ENCODE data around the gene MMS19.

The MMS19 gene

GRCh38 chr10:97514344-97514743, 16.1 kb upstream of the MMS19 start:
- Histone ChIP-seq H3K36me3 (ENCODE audit: control insufficient read depth, insufficient read depth, low read length) (no peaks in the 10 kb centered on the region), H3K4me3 (ENCODE audit: low read depth, low read length) (no peak overlapping the region), H3K27ac (ENCODE audit: low read depth, low read length) (no peak overlapping the region), H3K27me3 (ENCODE audit: control insufficient read depth, insufficient read depth, low read length) (no peaks in the 10 kb centered on the region), H3K9me3 (ENCODE audit: control insufficient read depth, insufficient read depth, low read depth, low read length) (no peaks in the 10 kb centered on the region), H3K9ac (ENCODE audit: low read length) (no peak overlapping the region), H3K4me1 (ENCODE audit: control insufficient read depth, insufficient read depth, low read length) (peaks cover 26% of the 10 kb centered on the region)

- Histone ChIP-seq H3K27me3 (ENCODE audit: control insufficient read depth, insufficient read depth, low read length) (no peaks in the 10 kb centered on the region), H3K36me3 (ENCODE audit: control insufficient read depth, insufficient read depth, low read length) (no peaks in the 10 kb centered on the region), H3K9ac (ENCODE audit: low read length) (no peak overlapping the region), H3K4me1 (ENCODE audit: control insufficient read depth, insufficient read depth, low read length) (peaks cover 24% of the 10 kb centered on the region), H3K27ac (ENCODE audit: low read depth, low read length) (no peak overlapping the region), H3K9me3 (ENCODE audit: control insufficient read depth, insufficient read depth, low read depth, low read length) (no peaks in the 10 kb centered on the region), H3K4me3 (ENCODE audit: low read depth, low read length) (no peak overlapping the region)
These were observed 14.8 kb upstream of the MMS19 start for GRCh38 chr10:97512993-97513392.

- no peaks in the 10 kb centered on the region for H3K9me3 ChIP-seq (ENCODE audit: control insufficient read depth, insufficient read depth, low read depth, low read length)
- no peaks in the 10 kb centered on the region for H3K27me3 ChIP-seq (ENCODE audit: control insufficient read depth, insufficient read depth, low read length)
- no peak overlapping the region for H3K27ac ChIP-seq (ENCODE audit: low read depth, low read length)
- peaks cover 21% of the 10 kb centered on the region for H3K4me1 ChIP-seq (ENCODE audit: control insufficient read depth, insufficient read depth, low read length)
- no peaks in the 10 kb centered on the region for H3K36me3 ChIP-seq (ENCODE audit: control insufficient read depth, insufficient read depth, low read length)
- H3K4me3 ChIP-seq (ENCODE audit: low read depth, low read length), result no peak overlapping the region
- no peak overlapping the region for H3K9ac ChIP-seq (ENCODE audit: low read length)
These were observed 13.7 kb upstream of the MMS19 start for GRCh38 chr10:97511711-97512440.

- Histone ChIP-seq H3K27ac (ENCODE audit: low read depth, low read length) (no peak overlapping the region), H3K4me1 (ENCODE audit: control insufficient read depth, insufficient read depth, low read length) (peaks cover 21% of the 10 kb centered on the region), H3K36me3 (ENCODE audit: control insufficient read depth, insufficient read depth, low read length) (no peaks in the 10 kb centered on the region), H3K27me3 (ENCODE audit: control insufficient read depth, insufficient read depth, low read length) (no peaks in the 10 kb centered on the region), H3K9me3 (ENCODE audit: control insufficient read depth, insufficient read depth, low read depth, low read length) (no peaks in the 10 kb centered on the region), H3K4me3 (ENCODE audit: low read depth, low read length) (no peak overlapping the region), H3K9ac (ENCODE audit: low read length) (no peak overlapping the region)
These were observed 12.5 kb upstream of the MMS19 start for GRCh38 chr10:97510686-97511085.

GRCh38 chr10:97509120-97509680, 11.0 kb upstream of the MMS19 start:
- H3K9me3 ChIP-seq (ENCODE audit: control insufficient read depth, insufficient read depth, low read depth, low read length), result no peaks in the 10 kb centered on the region

GRCh38 chr10:97508342-97508741, 10.1 kb upstream of the MMS19 start:
- Histone ChIP-seq H3K9me3 (ENCODE audit: control insufficient read depth, insufficient read depth, low read depth, low read length) (no peaks in the 10 kb centered on the region), H3K27ac (ENCODE audit: low read depth, low read length) (no peak overlapping the region), H3K4me1 (ENCODE audit: control insufficient read depth, insufficient read depth, low read length) (peaks cover 18% of the 10 kb centered on the region), H3K36me3 (ENCODE audit: control insufficient read depth, insufficient read depth, low read length) (no peaks in the 10 kb centered on the region), H3K9ac (ENCODE audit: low read length) (no peak overlapping the region), H3K4me3 (ENCODE audit: low read depth, low read length) (no peak overlapping the region), H3K27me3 (ENCODE audit: control insufficient read depth, insufficient read depth, low read length) (no peaks in the 10 kb centered on the region)

More at GRCh38 chr10:97509120-97509680, 11.0 kb upstream of the MMS19 start:
- no peak overlapping the region for H3K4me3 ChIP-seq (ENCODE audit: low read depth, low read length)
- H3K27me3 ChIP-seq (ENCODE audit: control insufficient read depth, insufficient read depth, low read length), result no peaks in the 10 kb centered on the region
- peaks cover 18% of the 10 kb centered on the region for H3K4me1 ChIP-seq (ENCODE audit: control insufficient read depth, insufficient read depth, low read length)
- H3K9ac ChIP-seq (ENCODE audit: low read length), result no peak overlapping the region
- no peaks in the 10 kb centered on the region for H3K36me3 ChIP-seq (ENCODE audit: control insufficient read depth, insufficient read depth, low read length)
- H3K27ac ChIP-seq (ENCODE audit: low read depth, low read length), result no peak overlapping the region

- H3K9me3 ChIP-seq (ENCODE audit: control insufficient read depth, insufficient read depth, low read depth, low read length), result no peaks in the 10 kb centered on the region
- no peaks in the 10 kb centered on the region for H3K36me3 ChIP-seq (ENCODE audit: control insufficient read depth, insufficient read depth, low read length)
- no peaks in the 10 kb centered on the region for H3K27me3 ChIP-seq (ENCODE audit: control insufficient read depth, insufficient read depth, low read length)
- no peak overlapping the region for H3K4me3 ChIP-seq (ENCODE audit: low read depth, low read length)
- H3K27ac ChIP-seq (ENCODE audit: low read depth, low read length), result no peak overlapping the region
- peaks cover 16% of the 10 kb centered on the region for H3K4me1 ChIP-seq (ENCODE audit: control insufficient read depth, insufficient read depth, low read length)
- no peak overlapping the region for H3K9ac ChIP-seq (ENCODE audit: low read length)
These were observed 8.2 kb upstream of the MMS19 start for GRCh38 chr10:97506199-97506991.

GRCh38 chr10:97505152-97505551, 6.9 kb upstream of the MMS19 start:
- Histone ChIP-seq H3K4me3 (ENCODE audit: low read depth, low read length) (no peak overlapping the region), H3K36me3 (ENCODE audit: control insufficient read depth, insufficient read depth, low read length) (no peaks in the 10 kb centered on the region), H3K9me3 (ENCODE audit: control insufficient read depth, insufficient read depth, low read depth, low read length) (no peaks in the 10 kb centered on the region), H3K27ac (ENCODE audit: low read depth, low read length) (no peak overlapping the region), H3K4me1 (ENCODE audit: control insufficient read depth, insufficient read depth, low read length) (peaks cover 20% of the 10 kb centered on the region), H3K27me3 (ENCODE audit: control insufficient read depth, insufficient read depth, low read length) (peaks cover 10% of the 10 kb centered on the region), H3K9ac (ENCODE audit: low read length) (no peak overlapping the region)

GRCh38 chr10:97503406-97503805, 5.2 kb upstream of the MMS19 start:
- Histone ChIP-seq H3K4me1 (ENCODE audit: control insufficient read depth, insufficient read depth, low read length) (peaks cover 16% of the 10 kb centered on the region), H3K4me3 (ENCODE audit: low read depth, low read length) (no peak overlapping the region), H3K27ac (ENCODE audit: low read depth, low read length) (no peak overlapping the region), H3K9me3 (ENCODE audit: control insufficient read depth, insufficient read depth, low read depth, low read length) (no peaks in the 10 kb centered on the region), H3K36me3 (ENCODE audit: control insufficient read depth, insufficient read depth, low read length) (no peaks in the 10 kb centered on the region), H3K27me3 (ENCODE audit: control insufficient read depth, insufficient read depth, low read length) (peaks cover 17% of the 10 kb centered on the region), H3K9ac (ENCODE audit: low read length) (no peak overlapping the region)

- Histone ChIP-seq H3K9ac (ENCODE audit: low read length) (no peak overlapping the region), H3K27me3 (ENCODE audit: control insufficient read depth, insufficient read depth, low read length) (peaks cover 17% of the 10 kb centered on the region), H3K27ac (ENCODE audit: low read depth, low read length) (no peak overlapping the region), H3K36me3 (ENCODE audit: control insufficient read depth, insufficient read depth, low read length) (no peaks in the 10 kb centered on the region), H3K9me3 (ENCODE audit: control insufficient read depth, insufficient read depth, low read depth, low read length) (no peaks in the 10 kb centered on the region), H3K4me1 (ENCODE audit: control insufficient read depth, insufficient read depth, low read length) (peaks cover 11% of the 10 kb centered on the region), H3K4me3 (ENCODE audit: low read depth, low read length) (no peak overlapping the region)
These were observed 4.7 kb upstream of the MMS19 start for GRCh38 chr10:97502916-97503315.

- Histone ChIP-seq H3K9ac (ENCODE audit: low read length) (no peak overlapping the region), H3K27ac (ENCODE audit: low read depth, low read length) (no peak overlapping the region), H3K9me3 (ENCODE audit: control insufficient read depth, insufficient read depth, low read depth, low read length) (no peaks in the 10 kb centered on the region), H3K36me3 (ENCODE audit: control insufficient read depth, insufficient read depth, low read length) (no peaks in the 10 kb centered on the region), H3K4me3 (ENCODE audit: low read depth, low read length) (peak overlapping the region; percentile 97), H3K27me3 (ENCODE audit: control insufficient read depth, insufficient read depth, low read length) (peaks cover 17% of the 10 kb centered on the region), H3K4me1 (ENCODE audit: control insufficient read depth, insufficient read depth, low read length) (peaks cover 27% of the 10 kb centered on the region)
These were observed 2.0 kb upstream of the MMS19 start for GRCh38 chr10:97500297-97500575.

All from HUES6 (cell line).